Keratinocyte (primary cell): ENCODE results near the gene YPEL3.

Experiments used
- EZH2 ChIP-seq: IDR thresholded peaks from one replicate; pipeline ENCODE4 v1.6.1; 2012; ENCODE audit warnings: inconsistent platforms, mild to moderate bottlenecking, low read length, moderate library complexity
- TF ChIP-seq, protein P1 (sequence below), 3 experiments: IDR thresholded peaks in 1 of 3; conservative IDR thresholded peaks in 1 of 3; optimal IDR thresholded peaks in 1 of 3; 2 replicates in 2 of 3; 3 replicates in 1 of 3; pipeline versions ENCODE3 to v1.5.1; 2011; ENCODE audit warnings: low read length in 3 of 3, mild to moderate bottlenecking in 3 of 3, moderate library complexity in 2 of 3, control low read depth in 1 of 3, inconsistent platforms in 1 of 3; ENCODE audit not compliant: insufficient read depth in 2 of 3; ENCODE audit errors: extremely low read depth in 1 of 3

DNA sequence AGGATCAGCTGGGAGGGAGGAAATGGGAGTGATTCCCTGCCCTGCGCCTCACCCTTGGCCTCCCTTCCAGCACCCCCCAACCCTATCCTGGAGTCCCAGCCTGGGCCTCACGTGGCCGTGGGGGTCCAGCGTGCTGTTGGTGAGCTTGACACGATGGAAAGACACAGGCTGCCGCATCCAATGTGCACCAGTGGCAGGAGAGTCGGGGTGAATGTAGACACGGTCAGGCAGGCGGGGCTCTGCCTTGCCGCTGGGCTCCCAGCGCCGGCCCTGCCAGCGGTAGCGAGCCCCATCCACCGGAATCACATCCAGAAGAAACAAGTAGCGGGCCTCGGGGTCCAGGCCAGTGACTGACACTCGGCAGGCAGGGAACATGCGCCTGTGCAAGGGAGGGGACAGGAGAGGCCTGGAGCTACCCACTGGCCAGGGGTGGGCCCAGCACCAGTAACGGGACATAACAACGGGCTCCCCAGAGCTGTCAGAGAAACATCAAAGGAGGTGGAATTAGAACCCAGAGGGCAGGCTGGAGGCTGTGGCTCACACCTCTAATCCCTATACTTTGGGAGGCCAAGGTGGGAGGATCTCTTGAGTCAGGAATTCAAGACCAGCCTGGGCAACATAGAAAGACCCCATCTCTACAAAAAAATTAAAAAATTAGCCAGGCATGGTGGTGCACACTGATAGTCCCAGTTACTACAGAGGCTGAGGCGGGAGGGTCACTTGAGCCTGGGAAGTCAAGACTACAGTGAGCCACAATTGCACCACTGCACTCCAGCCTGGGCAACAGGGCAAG lies 7.0 kb downstream of the YPEL3 start:
- TF ChIP-seq, protein P1, sequence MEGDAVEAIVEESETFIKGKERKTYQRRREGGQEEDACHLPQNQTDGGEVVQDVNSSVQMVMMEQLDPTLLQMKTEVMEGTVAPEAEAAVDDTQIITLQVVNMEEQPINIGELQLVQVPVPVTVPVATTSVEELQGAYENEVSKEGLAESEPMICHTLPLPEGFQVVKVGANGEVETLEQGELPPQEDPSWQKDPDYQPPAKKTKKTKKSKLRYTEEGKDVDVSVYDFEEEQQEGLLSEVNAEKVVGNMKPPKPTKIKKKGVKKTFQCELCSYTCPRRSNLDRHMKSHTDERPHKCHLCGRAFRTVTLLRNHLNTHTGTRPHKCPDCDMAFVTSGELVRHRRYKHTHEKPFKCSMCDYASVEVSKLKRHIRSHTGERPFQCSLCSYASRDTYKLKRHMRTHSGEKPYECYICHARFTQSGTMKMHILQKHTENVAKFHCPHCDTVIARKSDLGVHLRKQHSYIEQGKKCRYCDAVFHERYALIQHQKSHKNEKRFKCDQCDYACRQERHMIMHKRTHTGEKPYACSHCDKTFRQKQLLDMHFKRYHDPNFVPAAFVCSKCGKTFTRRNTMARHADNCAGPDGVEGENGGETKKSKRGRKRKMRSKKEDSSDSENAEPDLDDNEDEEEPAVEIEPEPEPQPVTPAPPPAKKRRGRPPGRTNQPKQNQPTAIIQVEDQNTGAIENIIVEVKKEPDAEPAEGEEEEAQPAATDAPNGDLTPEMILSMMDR (optimal IDR thresholded peaks at IDR 0.05 in 1 of 3, IDR thresholded peaks at IDR 0.05 in 1 of 3, conservative IDR thresholded peaks at IDR 0.05 in 1 of 3; ENCODE audit: extremely low read depth in 1 of 3, insufficient read depth in 2 of 3, low read length in 3 of 3) = no peak
- TF ChIP-seq EZH2 = no peak
